ENCODE results near the gene FZR1.
A peak's percentile ranks its signal among the peaks of the same experiment; 100 is the strongest.

The FZR1 gene

GRCh38 chr19:3474010-3474409, 32.1 kb upstream of the FZR1 start:
- ATAC-seq = no peak

- no peak for ATAC-seq
These were observed 31.5 kb upstream of the FZR1 start for GRCh38 chr19:3474614-3475013.

- no peak for ATAC-seq
These were observed 30.7 kb upstream of the FZR1 start for GRCh38 chr19:3475449-3475848.

GRCh38 chr19:3476830-3477229, 29.3 kb upstream of the FZR1 start:
- ATAC-seq = no peak

- no peak for ATAC-seq
These were observed 28.6 kb upstream of the FZR1 start for GRCh38 chr19:3477506-3477905.

GRCh38 chr19:3477951-3478350, 28.2 kb upstream of the FZR1 start:
- no peak for ATAC-seq

GRCh38 chr19:3478409-3479176, 27.5 kb upstream of the FZR1 start:
- ATAC-seq = peak; percentile 9 to 18

GRCh38 chr19:3479177-3479833, 26.8 kb upstream of the FZR1 start:
- ATAC-seq = peak; percentile 56 to 60

- no peak for ATAC-seq
These were observed 26.3 kb upstream of the FZR1 start for GRCh38 chr19:3479834-3480215.

GRCh38 chr19:3480383-3481091, 25.6 kb upstream of the FZR1 start, which contains the start of gene SMIM24:
TSS of gene SMIM24 (minus strand) at chr19:3480525. CDS start at chr19:3480463, 62 bp downstream.
- no peak for ATAC-seq

GRCh38 chr19:3481241-3482090, 24.6 kb upstream of the FZR1 start:
- no peak for ATAC-seq

- ATAC-seq = no peak
These were observed 23.4 kb upstream of the FZR1 start for GRCh38 chr19:3482507-3483225.

GRCh38 chr19:3483226-3483628, 22.9 kb upstream of the FZR1 start, which contains the start of gene SMIM44:
TSS of gene SMIM44 (minus strand) at chr19:3483441. CDS start at chr19:3483403, 38 bp downstream.
- no peak for ATAC-seq

GRCh38 chr19:3491396-3492119, 14.6 kb upstream of the FZR1 start:
- ATAC-seq = no peak

GRCh38 chr19:3492131-3492839, 13.8 kb upstream of the FZR1 start:
- no peak for ATAC-seq

- ATAC-seq = no peak
These were observed 13.2 kb upstream of the FZR1 start for GRCh38 chr19:3492919-3493318.

GRCh38 chr19:3493651-3494050, 12.5 kb upstream of the FZR1 start:
- no peak for ATAC-seq

- peak; percentile 58 to 69 for ATAC-seq
These were observed 12.1 kb upstream of the FZR1 start for GRCh38 chr19:3494051-3494450.

- ATAC-seq = peak; percentile 65 to 73
These were observed 11.6 kb upstream of the FZR1 start for GRCh38 chr19:3494559-3494958.
